OCI-LY7 (cell line): ENCODE data around the gene COL8A1.

Source experiments
- CTCF ChIP-seq: fragments of 200-600 bp; sonication (generic); conservative IDR thresholded peaks from 2 replicates; pipeline ENCODE4 v1.5.1; 2014; ENCODE audit warnings: mild to moderate bottlenecking, antibody characterized with exemption, low read length, moderate library complexity, mixed read lengths
- EZH2phosphoT487 ChIP-seq: fragments of 200-600 bp; sonication (generic); IDR thresholded peaks from 2 replicates; pipeline ENCODE4 v1.6.1; 2018; ENCODE audit warnings: low read depth, borderline replicate concordance, mild to moderate bottlenecking, mixed run types, antibody characterized with exemption, low read length, moderate library complexity, mixed read lengths

- TF ChIP-seq CTCF = no peak
- no peak for TF ChIP-seq EZH2phosphoT487
These were observed 130.6 kb downstream of the COL8A1 start for GRCh38 chr3:99768808-99769501.
